Stimulated activated CD4-positive, alpha-beta T cell treated with anti-CD3 and anti-CD28 coated beads, Interleukin-15, amount 100 ng/mL, for 1 hour (primary cell): Measurements from ENCODE around the gene DOCK11.
"Not testable (repeated sequence)": the region's sequence is repeated elsewhere in the genome, so short reads cannot be mapped to it uniquely, and the experiment has no call there.

Experiments
- DNase-seq, 2 donors: peaks; one replicate each; pipeline ENCODE4 v3.0.0-alpha.2; 2020; ENCODE audit warnings: low read depth in 1 of 2, low spot score in 1 of 2

DOCK11 gene

DNA sequence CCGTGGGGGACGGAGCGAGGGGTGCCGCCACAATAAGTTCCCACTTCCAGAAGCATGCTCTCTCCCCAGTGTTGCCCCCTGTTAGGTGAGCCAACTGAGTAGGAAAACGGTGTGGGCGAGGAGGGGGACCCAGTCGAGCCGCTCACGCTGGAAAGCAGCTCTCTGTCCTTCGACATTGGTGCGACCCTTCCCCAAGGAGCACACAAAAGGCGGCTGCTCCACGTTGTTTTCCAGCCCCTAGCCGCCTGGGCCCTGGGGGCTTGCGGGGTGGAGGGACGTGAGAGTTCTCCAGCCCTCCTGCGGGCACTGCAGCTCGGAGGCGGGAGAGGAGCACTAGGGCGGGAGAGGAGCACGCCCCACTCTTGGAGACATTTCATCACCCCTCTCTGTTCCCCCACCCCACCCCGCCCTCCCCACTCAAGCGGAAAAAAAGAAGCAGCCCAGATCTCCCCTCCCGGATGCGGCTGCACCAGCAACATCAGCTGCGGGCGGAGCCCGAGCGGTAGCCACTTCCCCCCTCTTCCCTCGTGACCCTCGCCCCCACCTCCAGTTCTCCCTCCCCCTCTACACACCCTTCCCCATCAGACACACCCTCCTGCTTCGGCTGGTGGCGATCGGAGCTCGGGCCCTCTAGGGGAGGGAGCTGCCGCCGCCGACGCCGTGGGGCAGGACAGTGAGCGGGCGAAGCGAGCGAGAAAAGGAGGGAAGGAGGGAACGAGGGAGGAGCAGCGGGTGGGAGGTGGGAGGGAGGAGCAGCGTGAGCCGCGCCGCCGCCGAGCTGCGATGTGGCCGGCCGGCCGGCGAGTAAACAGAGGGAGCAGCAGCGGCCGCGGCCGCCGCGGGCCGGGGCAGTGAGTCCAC lies at the start of gene DOCK11:
DOCK11 (plus strand) TSS at position 755 of the 861 bp plus-strand sequence. CDS start 157 bp downstream, outside the sequence.
- peak; percentile 54 to 65 for DNase-seq

DNA sequence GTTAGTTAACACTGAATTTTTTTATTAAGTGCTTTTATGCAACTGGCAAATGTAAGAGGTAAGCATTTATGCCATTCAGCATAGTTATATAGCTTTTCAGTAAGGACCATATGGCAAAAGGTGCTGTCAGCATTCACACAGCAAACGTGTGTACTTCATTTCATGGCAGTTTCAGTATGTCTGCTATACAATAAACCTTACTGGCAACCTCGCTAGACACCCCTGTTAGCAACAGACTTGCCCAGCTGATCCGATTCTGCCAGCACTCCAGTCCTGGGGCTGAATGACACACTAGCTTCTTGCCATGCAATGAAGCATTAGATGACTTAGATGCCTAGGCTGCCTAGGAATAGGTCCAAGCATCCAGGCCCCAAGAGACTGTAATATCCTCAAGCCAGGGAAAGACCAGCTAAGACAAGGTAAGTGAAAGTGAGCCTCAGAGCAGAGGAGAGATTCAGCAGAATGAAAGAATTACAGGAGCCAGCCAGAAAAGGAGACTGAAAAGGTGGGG lies 47.3 kb upstream of the DOCK11 start:
- no peak for DNase-seq

DNA sequence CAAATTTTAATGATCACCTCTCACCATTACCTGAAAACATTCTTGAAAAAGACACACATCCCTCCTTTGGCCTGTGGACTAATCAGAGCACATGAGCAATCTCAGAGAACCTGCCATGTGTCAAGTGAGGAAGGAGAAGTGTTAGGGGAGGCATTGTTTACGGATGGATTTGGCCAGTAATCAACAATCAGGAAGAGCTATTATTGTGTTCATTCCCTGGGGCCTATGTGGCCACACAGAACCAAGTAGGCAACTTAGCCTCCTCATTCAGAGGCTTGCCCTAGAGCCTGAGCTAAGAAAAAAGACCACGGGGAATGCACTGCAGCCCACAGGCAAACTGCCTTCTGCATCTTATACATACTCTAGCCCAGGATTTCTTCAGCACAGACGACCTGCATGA lies 40.6 kb upstream of the DOCK11 start:
- no peak for DNase-seq

DNA sequence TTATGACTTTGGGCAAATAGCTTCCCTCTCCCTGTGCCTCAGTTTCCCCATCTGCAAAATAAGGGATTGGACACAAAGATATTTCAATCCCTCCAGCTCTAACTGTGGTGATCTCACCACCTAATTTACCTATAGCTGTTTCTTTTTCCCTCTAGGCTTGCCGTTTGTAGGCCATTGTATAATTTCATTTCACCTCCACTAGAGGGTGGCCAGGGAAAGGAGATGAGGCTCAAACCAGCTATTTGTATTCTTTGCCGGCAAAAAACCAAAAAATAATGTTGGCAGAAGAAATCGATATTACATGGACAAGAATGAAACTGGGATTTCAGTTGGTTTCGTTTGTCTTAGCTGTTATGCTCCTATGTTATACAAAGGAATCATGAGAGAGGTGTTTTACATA lies 36.1 kb upstream of the DOCK11 start:
- no peak for DNase-seq

DNA sequence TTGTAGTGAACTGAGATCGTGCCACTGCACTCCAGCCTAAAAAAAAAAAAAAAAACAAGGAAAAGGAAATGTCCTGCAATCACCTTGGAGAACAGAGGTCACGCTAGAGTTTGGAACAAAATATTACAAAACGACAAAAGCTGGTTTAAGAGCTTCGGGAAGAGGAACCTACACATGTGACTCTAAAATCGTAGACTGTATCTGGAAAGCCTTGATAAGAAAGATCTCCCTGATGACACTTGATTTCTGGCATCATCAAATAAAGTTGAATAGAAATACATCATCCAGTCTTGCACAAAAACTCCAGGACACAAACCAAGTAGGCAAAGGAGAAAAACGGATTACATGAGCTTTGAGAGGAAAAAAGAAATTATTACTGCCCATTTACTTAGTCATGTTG lies 31.1 kb upstream of the DOCK11 start:
- no peak for DNase-seq

DNA sequence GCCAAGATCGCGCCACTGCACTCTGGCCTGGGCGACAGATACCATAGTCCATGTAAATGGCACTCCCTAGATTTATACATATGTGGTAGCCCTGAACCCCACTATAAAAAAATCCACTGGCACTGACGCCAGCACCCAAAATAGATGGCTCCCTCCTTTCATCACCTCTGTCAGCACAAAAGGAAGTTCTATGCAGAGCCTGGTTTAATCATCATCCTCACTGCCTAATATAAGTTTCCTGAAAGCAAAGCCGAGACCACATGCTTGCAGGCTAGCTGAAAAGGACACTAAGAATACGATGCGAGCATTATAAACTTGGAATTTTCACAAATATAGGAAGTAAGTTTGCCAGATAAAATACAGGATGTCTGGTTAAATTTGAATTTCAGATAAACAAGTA lies 27.5 kb upstream of the DOCK11 start:
- no peak for DNase-seq

DNA sequence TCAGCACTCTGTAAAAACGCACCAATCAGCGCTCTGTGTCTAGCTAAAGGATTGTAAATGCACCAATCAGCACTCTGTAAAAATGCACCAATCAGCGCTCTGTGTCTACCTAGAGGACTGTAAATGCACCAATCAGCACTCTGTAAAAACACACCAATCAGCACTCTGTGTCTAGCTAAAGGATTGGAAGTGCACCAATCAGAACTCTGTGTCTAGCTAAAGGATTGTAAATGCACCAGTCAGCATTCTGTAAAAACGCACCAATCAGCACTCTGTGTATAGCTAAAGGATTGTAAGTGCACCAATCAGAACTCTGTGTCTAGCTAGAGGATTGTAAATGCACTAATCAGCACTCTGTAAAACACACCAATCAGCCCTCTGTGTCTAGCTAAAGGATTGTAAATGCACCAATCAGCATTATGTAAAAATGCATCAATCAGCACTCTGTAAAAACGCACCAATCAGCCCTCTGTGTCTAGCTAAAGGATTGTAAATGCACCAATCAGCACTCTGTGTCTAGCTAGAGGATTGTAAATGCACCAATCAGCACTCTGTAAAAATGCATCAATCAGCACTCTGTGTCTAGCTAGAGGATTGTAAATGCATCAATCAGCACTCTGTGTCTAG lies 24.8 kb upstream of the DOCK11 start:
- DNase-seq, result not testable (repeated sequence)

DNA sequence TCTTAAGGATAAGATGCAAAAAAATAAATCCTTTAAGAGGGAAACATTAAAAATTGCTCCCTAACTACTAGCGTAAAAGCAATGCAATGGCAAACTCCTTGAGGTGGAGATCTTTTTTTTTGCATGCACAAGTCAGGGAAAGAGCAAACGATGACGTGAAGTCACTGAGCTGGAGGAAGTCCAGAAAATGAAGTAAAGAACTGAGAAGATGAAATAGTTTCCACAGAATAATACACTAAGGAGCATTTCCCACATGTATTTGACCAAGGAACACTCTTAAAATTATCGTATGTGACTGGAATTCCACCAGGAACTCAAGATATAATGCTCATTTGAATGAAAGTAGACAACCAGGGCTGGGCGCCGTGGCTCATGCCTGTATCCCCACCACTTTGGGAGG lies 21.0 kb upstream of the DOCK11 start:
- no peak for DNase-seq

DNA sequence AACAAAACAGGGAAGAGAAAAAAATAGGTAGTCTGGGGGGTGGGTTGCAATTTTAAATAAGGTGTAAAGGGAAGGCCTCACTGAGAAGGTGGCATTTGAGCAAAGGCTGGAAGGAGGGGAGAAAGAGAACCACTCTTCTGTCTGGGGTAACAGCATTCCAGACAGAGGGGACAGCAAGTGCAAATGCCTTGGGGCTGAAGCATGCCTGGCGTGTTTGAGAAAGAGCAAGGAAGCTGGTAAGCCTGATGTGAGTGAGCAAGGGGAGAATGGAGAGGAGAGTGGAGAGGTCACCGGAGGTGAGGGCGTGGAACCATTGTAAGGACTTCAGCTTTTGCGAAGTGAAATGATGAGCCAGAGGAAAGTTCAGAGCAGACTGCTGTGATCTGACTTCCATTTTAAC lies 19.7 kb upstream of the DOCK11 start:
- DNase-seq, result no peak

DNA sequence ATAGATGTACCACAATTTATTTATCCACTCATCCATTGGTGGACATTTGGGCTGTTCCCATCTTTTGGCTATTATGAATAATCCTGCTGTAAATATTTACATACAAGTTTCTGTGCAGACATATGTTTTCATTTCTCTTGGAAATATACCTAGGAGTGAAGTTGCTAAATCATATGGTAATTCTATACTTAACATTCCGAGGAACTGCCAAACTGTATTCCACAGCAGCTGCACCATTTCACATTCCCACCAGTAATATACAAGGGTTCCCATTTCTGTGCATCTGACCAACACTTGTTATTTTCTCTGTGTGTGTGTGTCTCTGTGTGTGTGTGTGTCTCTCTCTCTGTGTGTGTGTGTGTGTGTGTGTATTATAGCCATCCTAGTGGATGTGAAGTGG lies 15.4 kb upstream of the DOCK11 start:
- DNase-seq, result no peak

DNA sequence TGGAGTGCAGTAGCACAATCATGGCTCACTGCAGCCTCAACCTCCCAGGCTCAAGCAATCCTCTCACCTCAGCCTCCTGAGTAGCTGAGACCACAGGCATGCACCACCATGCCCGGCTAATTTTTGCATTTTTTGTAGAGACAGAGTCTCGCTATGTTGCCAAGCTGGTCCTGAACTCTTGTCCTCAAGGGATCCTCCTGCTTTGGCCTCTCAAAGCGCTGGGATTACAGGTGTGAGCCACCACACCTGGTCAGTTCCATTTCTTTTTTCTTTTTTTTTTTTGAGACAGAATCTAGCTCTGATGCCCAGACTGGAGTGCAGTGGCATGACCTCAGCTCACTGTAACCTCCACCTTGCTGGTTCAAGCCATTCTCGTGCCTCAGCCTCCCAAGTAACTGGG lies 13.2 kb upstream of the DOCK11 start:
- DNase-seq, result not testable (repeated sequence)

DNA sequence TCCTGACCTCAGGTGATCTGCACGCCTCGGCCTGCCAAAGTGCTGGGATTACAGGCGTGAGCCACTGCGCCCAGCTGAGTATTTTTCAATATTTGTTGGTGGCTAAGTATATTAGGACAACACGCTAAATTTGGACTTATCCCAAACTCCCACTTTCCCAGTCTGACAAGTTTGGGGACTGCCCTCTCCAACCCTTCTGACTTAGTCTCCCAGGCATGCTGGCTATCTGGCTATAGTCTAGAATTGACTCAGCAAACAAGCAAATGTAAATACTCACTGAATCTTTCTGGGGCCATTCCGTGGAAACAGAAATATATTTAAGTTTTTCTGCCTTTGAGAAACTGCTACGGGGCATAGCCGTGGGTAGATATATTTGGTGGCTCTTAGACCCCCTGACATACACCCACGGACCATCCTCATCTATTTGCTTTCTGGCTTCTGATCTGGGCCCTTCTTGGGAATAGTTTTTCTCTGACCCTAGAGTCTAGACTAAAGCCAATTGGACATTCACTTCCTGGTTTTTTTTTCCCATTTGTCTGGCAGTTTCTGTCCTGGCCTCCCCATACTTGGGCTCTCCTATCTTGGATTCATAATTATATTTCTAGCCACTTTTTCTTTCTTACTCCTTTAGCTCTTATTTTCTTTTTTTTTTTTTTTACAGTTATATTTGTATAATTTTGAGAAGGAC lies 11.3 kb upstream of the DOCK11 start:
- no peak for DNase-seq

DNA sequence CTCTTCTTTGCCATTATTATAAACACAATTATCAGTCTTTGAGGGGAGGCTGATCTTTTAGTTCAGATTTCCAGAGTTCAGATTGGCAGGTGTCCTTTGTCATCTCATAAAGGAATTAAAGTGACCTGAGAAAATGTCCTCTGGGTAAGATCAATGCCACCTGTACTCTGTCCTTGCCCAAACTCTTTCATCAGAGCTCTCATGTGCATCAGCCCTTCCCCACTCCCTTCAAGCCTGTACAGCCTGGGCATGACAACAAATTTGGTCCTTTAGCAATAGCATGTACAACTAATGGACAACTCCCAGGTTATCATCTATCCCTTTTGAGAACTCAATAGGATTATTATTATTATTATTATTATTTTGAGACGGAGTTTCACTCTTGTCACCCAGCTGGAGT lies 8.9 kb upstream of the DOCK11 start:
- not testable (repeated sequence) for DNase-seq

DNA sequence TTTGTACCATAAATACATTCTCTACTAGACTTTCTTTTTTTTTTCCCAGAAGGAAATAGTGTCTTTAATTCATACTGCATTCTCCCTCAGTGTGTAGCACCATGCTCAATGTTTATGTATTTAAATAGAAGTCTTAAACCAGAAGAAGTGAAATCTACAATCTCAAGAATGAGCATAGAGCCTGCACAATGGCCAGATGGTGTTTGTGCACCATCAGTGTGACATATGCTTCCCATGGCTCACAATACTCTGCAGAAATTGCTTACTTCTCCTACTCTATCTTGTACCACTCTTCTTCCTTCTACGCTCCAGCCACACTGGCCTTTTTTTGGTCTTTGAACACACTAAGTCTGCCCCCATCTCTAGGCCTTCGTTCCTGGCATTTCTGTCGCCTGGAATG lies 2.6 kb upstream of the DOCK11 start:
- DNase-seq, result no peak

DNA sequence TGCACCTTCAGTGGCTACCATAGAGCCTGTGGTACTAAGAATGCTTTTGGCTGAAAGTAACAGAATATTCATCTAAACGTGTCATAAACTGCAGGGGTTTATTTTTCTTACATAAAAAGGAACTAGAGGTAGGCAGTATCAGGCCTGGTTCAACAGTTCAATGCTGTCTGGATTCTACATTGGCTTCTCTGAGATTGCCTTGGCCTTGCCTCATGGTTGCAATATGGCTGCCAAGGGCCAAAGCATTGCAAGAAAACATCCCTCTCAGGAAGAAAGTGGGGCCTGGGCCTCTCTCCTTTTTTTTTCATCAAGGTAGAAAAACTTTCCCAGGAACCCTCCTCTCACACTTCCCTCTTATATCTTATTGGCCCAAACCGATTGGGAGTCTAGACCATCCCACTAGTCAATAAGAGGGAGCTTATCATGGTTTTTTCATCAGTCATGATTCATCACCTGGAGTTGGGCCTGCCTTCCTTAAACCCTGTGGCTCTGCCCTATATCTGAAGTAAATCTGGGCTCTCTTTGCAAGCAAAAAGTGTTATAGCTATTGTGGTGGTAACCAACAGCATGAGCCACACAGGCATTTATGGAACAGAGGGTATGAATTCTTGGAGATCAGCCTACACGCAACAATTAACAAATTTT lies 1.8 kb upstream of the DOCK11 start:
- DNase-seq, result no peak

DNA sequence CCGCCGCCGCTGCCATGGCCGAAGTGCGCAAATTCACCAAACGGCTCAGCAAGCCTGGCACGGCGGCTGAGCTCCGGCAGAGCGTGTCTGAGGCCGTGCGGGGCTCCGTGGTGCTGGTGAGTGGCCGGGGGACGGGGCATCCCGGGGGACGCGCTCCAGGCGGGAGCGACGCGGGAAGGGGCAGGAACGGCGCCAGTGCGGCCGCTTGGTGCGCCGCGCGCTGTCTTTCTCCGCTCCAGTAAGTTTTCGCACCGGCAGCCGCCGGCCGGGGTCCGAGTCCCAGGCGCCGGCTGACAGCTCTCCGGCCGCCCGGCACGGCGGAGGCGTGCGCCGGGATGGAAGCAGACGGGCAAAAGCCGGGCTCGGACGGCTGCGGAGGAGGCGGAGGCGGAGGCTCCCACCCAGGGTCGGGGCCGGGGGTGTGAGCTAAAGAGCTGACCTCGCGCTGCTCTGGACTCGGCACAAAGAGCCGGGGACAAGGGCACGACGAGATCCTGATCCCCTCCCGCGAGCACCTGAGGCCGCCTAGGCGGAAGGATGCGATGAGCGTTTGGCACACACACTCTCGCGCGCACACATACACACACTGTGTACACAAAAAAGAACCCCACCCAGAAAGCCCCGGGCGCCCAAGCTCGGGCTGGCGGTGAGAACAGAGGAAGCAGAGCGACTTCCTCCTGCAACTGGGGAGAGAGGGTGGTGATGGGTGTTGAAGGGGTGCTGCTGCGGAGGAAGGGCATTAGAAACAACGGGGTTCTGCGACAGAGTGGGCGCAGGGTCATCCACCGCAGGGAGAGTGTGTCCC lies 545 bp downstream of the DOCK11 start:
- peak; percentile 42 to 58 for DNase-seq

DNA sequence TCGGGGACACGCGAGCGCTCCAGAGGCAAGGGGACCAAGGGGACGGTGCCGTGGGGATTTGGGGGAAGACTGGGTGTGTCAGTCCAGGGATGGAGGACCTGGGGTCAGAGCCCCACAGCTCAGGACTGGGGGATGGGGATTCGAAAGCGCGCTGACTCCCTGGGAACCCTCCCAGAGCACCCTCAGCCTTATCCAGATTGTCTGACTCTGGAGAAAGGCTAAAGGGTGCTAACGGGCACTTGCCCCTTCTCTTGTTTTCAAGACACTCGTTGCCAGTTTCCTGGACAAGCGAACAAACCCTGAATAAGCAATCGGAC lies 1.1 kb downstream of the DOCK11 start:
- no peak for DNase-seq

DNA sequence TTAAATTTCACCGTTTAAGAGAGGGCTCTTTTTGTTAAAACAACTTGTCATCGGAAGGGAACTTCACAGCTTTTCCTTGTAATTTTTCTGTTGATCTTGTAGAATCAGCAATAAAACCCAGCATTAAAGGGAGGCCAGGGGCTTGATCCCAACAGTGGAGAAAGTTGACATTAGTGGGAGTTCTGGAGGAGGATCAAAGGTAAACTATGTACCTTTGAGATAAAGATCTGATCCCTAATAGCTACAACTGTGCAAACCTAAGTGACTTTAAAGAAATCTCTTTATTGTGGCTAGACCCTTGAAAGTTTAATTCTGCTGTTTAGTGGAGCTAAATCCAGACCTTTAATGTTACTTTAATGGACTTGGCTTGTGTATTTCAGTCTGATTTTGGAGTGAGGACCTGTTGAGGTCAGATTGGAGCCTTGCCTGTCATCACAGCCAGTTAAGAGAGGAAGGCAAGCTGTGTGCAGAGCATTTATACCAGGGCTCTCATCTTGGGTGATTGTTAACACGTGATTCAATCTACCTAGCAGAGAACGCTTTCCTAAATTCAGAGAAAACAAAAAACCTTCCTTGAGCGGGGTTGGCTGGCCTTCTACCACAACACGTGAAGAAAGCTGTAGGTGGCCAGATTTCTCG lies 1.7 kb downstream of the DOCK11 start:
- DNase-seq, result no peak

DNA sequence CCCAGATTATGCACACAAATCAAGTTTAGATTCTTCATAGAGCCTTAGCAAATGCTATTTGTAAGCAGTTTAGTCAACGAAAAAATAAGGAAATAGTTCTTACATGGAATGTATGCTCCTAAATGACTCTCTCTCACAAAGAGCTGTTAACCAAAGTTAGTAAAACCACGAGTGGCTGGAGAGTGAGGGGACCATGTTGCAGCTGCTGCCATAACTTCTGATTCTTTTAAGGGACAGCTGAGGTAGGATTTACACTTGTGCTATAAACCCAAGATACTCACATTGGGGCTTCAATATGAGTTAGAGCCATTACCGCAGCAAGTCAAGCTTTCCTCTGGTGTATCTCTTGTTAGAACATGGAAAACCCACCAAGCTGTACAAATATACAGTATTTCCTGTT lies 2.7 kb downstream of the DOCK11 start:
- no peak for DNase-seq

DNA sequence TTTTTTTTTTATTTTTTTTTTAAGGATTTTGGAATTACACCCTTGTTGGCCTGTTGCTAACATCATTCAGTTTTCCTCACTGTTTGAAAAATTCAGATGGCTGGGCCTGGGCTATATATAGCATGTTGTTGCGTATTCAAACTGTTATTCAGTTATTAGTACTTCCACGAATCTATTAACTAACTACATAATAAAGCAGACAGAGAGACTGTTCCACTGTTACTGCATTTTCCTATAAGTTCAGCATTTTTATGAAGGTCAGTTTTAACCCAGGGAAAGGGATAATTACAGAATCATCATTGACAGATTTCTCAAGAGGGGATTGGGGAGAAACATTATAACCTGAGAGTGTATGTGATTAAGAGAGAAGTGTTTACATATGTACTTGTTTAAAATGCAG lies 3.1 kb downstream of the DOCK11 start:
- no peak for DNase-seq
